ENCODE results near the gene FSTL3. TPM values are rescaled to one million over a fixed set of nuclear protein-coding genes. Genes with fewer than 3 reads are reported as not detected.

Gene FSTL3
- total RNA-seq, 1 experiment from 2014 or later = 32.5 TPM

- no peaks in the 10 kb centered on the region for H3K9me3 ChIP-seq (ENCODE audit: control insufficient read depth, insufficient read depth, low read depth, low read length)
- ChIA-PET POLR2A (no interaction called here), CTCF (interaction anchor here (0.6 kb wide), 2 partner anchors 58 to 109 kb away, joined by 3 read pairs; no protein-coding TSS in a partner anchor)
- H3K4me3 ChIP-seq (ENCODE audit: low read depth in 2 of 2, low read length in 2 of 2) = no peak overlapping the region
- no peak for DNase-seq (ENCODE audit: low read depth, low spot score)
- H3K27me3 ChIP-seq (ENCODE audit: control insufficient read depth, insufficient read depth, low read length) = no peaks in the 10 kb centered on the region
- no peaks in the 10 kb centered on the region for H3K36me3 ChIP-seq (ENCODE audit: control insufficient read depth, insufficient read depth, low read length)
- BruUV-seq (replicated peaks) = no TSS peak
- no peak overlapping the region for H3K27ac ChIP-seq (ENCODE audit: low read length)
- in situ Hi-C loops (cut with HindIII; ENCODE audit: low pct_unique_long_range_greater_than_20kb, low sequenced_read_pairs) (no loop called here), intact Hi-C loops (cut with micrococcal nuclease; ENCODE audit: unreplicated experiment) (loop anchor here (5.0 kb wide), 1 partner anchor 59 kb away; no protein-coding TSS in a partner anchor)
- TF ChIP-seq REST (IDR thresholded peaks at IDR 0.05; ENCODE audit: insufficient read depth in 1 of 2, low read depth in 2 of 2, low read length in 1 of 2) (no peak), SIN3A (IDR thresholded peaks at IDR 0.05; ENCODE audit: borderline replicate concordance, insufficient read depth, low read depth, low read length) (no peak), POLR2AphosphoS5 (IDR thresholded peaks at IDR 0.05; ENCODE audit: low read depth, low read length) (no peak), TCF7L2 (IDR thresholded peaks at IDR 0.05; ENCODE audit: low read depth, low read length) (no peak), CTCF (IDR thresholded peaks at IDR 0.05) (no peak)
- H3K4me1 ChIP-seq (ENCODE audit: control insufficient read depth, insufficient read depth, low read length) = no peaks in the 10 kb centered on the region; the same call in 1 of the 2 replicates
- no peak for ATAC-seq
Measured at GRCh38 chr19:731000-731399, 54.8 kb downstream of the FSTL3 start.

- BruUV-seq (replicated peaks) = no TSS peak
Measured at GRCh38 chr19:732148-733069, 56.2 kb downstream of the FSTL3 start.

More at GRCh38 chr19:732148-733069, 56.2 kb downstream of the FSTL3 start:
- Histone ChIP-seq H3K36me3 (ENCODE audit: control insufficient read depth, insufficient read depth, low read length) (no peaks in the 10 kb centered on the region), H3K4me1 (ENCODE audit: control insufficient read depth, insufficient read depth, low read length) (no peaks in the 10 kb centered on the region; the same call in 1 of the 2 replicates), H3K4me3 (ENCODE audit: low read depth in 2 of 2, low read length in 2 of 2) (no peak overlapping the region), H3K27ac (ENCODE audit: low read length) (no peak overlapping the region), H3K9me3 (ENCODE audit: control insufficient read depth, insufficient read depth, low read depth, low read length) (no peaks in the 10 kb centered on the region), H3K27me3 (ENCODE audit: control insufficient read depth, insufficient read depth, low read length) (no peaks in the 10 kb centered on the region)
- POLR2A ChIA-PET = no interaction called here
- no peak for ATAC-seq
- CTCF ChIA-PET = no interaction called here
- DNase-seq (ENCODE audit: low read depth, low spot score) = no peak
- intact Hi-C loops (cut with micrococcal nuclease; ENCODE audit: unreplicated experiment) (loop anchor here (5.0 kb wide), 1 partner anchor 60 kb away; no protein-coding TSS in a partner anchor), in situ Hi-C loops (cut with HindIII; ENCODE audit: low pct_unique_long_range_greater_than_20kb, low sequenced_read_pairs) (no loop called here)
- TF ChIP-seq POLR2AphosphoS5 (IDR thresholded peaks at IDR 0.05; ENCODE audit: low read depth, low read length) (no peak), TCF7L2 (IDR thresholded peaks at IDR 0.05; ENCODE audit: low read depth, low read length) (no peak), REST (IDR thresholded peaks at IDR 0.05; ENCODE audit: insufficient read depth in 1 of 2, low read depth in 2 of 2, low read length in 1 of 2) (no peak), SIN3A (IDR thresholded peaks at IDR 0.05; ENCODE audit: borderline replicate concordance, insufficient read depth, low read depth, low read length) (no peak), CTCF (IDR thresholded peaks at IDR 0.05) (no peak)

Measured in Panc1 (cell line).